ENCODE data around the gene TUBE1. TPM values are rescaled to one million over a fixed set of nuclear protein-coding genes. Genes with fewer than 3 reads are reported as not detected.
"Not testable (repeated sequence)": the region's sequence is repeated elsewhere in the genome, so short reads cannot be mapped to it uniquely, and the experiment has no call there.

TUBE1 gene
- total RNA-seq, 1 donor from 2014 or later: 21.0 TPM

GRCh38 chr6:112054555-112055190 lies 32.6 kb downstream of the TUBE1 start:
- intact Hi-C loops (cut with micrococcal nuclease): no loop called here
- no peak overlapping the region for H3K27ac Mint-ChIP-seq

GRCh38 chr6:112054001-112054400 lies 33.3 kb downstream of the TUBE1 start, which contains the start of gene CCN6:
TSS of gene CCN6 (plus strand) at chr6:112054104. CDS start at chr6:112054358, 254 bp downstream.
- Mint-ChIP-seq H3K27me3 (ENCODE audit: low read depth) (peaks cover 6% of the 10 kb centered on the region), H3K9me3 (no peaks in the 10 kb centered on the region), H3K4me3 (ENCODE audit: low read depth) (no peak within 1 kb of the TSS), H3K4me1 (ENCODE audit: low read depth) (peaks cover 9% of the 10 kb centered on the region), H3K27ac (no peak within 1 kb of the TSS), H3K36me3 (ENCODE audit: low read depth) (no peaks in the 10 kb centered on the region)
- no peak for DNase-seq (ENCODE audit: low spot score)
- intact Hi-C loops (cut with micrococcal nuclease): no loop called here

More at GRCh38 chr6:112054555-112055190, 32.6 kb downstream of the TUBE1 start:
- Mint-ChIP-seq H3K4me3 (ENCODE audit: low read depth) (no peak overlapping the region), H3K27me3 (ENCODE audit: low read depth) (peaks cover 6% of the 10 kb centered on the region), H3K36me3 (ENCODE audit: low read depth) (no peaks in the 10 kb centered on the region), H3K9me3 (no peaks in the 10 kb centered on the region), H3K4me1 (ENCODE audit: low read depth) (peaks cover 4% of the 10 kb centered on the region)
- DNase-seq (ENCODE audit: low spot score): no peak

- H3K4me1 Mint-ChIP-seq (ENCODE audit: low read depth): peaks cover 10% of the 10 kb centered on the region
- H3K36me3 Mint-ChIP-seq (ENCODE audit: low read depth); H3K4me3 Mint-ChIP-seq (ENCODE audit: low read depth); DNase-seq (ENCODE audit: low spot score); H3K27me3 Mint-ChIP-seq (ENCODE audit: low read depth); intact Hi-C loops (cut with micrococcal nuclease); H3K27ac Mint-ChIP-seq; H3K9me3 Mint-ChIP-seq: not testable (repeated sequence)
Observed at GRCh38 chr6:112051251-112051740, 36.0 kb downstream of the TUBE1 start.

GRCh38 chr6:112050429-112050828 lies 36.9 kb downstream of the TUBE1 start:
- Mint-ChIP-seq H3K4me1 (ENCODE audit: low read depth) (peaks cover 10% of the 10 kb centered on the region), H3K4me3 (ENCODE audit: low read depth) (no peak overlapping the region), H3K36me3 (ENCODE audit: low read depth) (no peaks in the 10 kb centered on the region), H3K27ac (no peak overlapping the region), H3K9me3 (no peaks in the 10 kb centered on the region), H3K27me3 (ENCODE audit: low read depth) (peaks cover 5% of the 10 kb centered on the region)
- DNase-seq (ENCODE audit: low spot score): no peak
- intact Hi-C loops (cut with micrococcal nuclease): no loop called here

GRCh38 chr6:112049996-112050395 lies 37.3 kb downstream of the TUBE1 start:
- Mint-ChIP-seq H3K9me3 (no peaks in the 10 kb centered on the region), H3K4me1 (ENCODE audit: low read depth) (peaks cover 10% of the 10 kb centered on the region), H3K27me3 (ENCODE audit: low read depth) (peaks cover 2% of the 10 kb centered on the region), H3K27ac (no peak overlapping the region), H3K4me3 (ENCODE audit: low read depth) (no peak overlapping the region), H3K36me3 (ENCODE audit: low read depth) (no peaks in the 10 kb centered on the region)
- DNase-seq (ENCODE audit: low spot score): no peak
- intact Hi-C loops (cut with micrococcal nuclease): no loop called here

GRCh38 chr6:112049026-112049799 lies 38.1 kb downstream of the TUBE1 start:
- H3K9me3 Mint-ChIP-seq: no peaks in the 10 kb centered on the region
- no peak overlapping the region for H3K27ac Mint-ChIP-seq
- H3K4me3 Mint-ChIP-seq (ENCODE audit: low read depth): no peak overlapping the region
- H3K4me1 Mint-ChIP-seq (ENCODE audit: low read depth): peaks cover 10% of the 10 kb centered on the region
- DNase-seq (ENCODE audit: low spot score): no peak
- no peaks in the 10 kb centered on the region for H3K27me3 Mint-ChIP-seq (ENCODE audit: low read depth)
- no peaks in the 10 kb centered on the region for H3K36me3 Mint-ChIP-seq (ENCODE audit: low read depth)
- intact Hi-C loops (cut with micrococcal nuclease): no loop called here

GRCh38 chr6:112047523-112047922 lies 39.8 kb downstream of the TUBE1 start:
- H3K27ac Mint-ChIP-seq; H3K27me3 Mint-ChIP-seq (ENCODE audit: low read depth); intact Hi-C loops (cut with micrococcal nuclease); H3K4me3 Mint-ChIP-seq (ENCODE audit: low read depth); H3K36me3 Mint-ChIP-seq (ENCODE audit: low read depth); H3K9me3 Mint-ChIP-seq; DNase-seq (ENCODE audit: low spot score): not testable (repeated sequence)
- peaks cover 20% of the 10 kb centered on the region for H3K4me1 Mint-ChIP-seq (ENCODE audit: low read depth)

- Mint-ChIP-seq H3K27me3 (ENCODE audit: low read depth) (no peaks in the 10 kb centered on the region), H3K9me3 (no peaks in the 10 kb centered on the region), H3K27ac (no peak overlapping the region), H3K4me1 (ENCODE audit: low read depth) (peaks cover 31% of the 10 kb centered on the region), H3K4me3 (ENCODE audit: low read depth) (no peak overlapping the region), H3K36me3 (ENCODE audit: low read depth) (no peaks in the 10 kb centered on the region)
- intact Hi-C loops (cut with micrococcal nuclease): loop anchor here (5.0 kb wide), 1 partner anchor 1228 kb away; the partner anchor contains the start of gene CDK19
- DNase-seq (ENCODE audit: low spot score): no peak
Observed at GRCh38 chr6:112044856-112045255, 42.4 kb downstream of the TUBE1 start.

- no peaks in the 10 kb centered on the region for H3K27me3 Mint-ChIP-seq (ENCODE audit: low read depth)
- peak overlapping the region; percentile 98 for H3K27ac Mint-ChIP-seq
- H3K36me3 Mint-ChIP-seq (ENCODE audit: low read depth): no peaks in the 10 kb centered on the region
- peak overlapping the region; percentile 91 for H3K4me3 Mint-ChIP-seq (ENCODE audit: low read depth)
- H3K9me3 Mint-ChIP-seq: no peaks in the 10 kb centered on the region
- H3K4me1 Mint-ChIP-seq (ENCODE audit: low read depth): peaks cover 31% of the 10 kb centered on the region
- no peak for DNase-seq (ENCODE audit: low spot score)
- intact Hi-C loops (cut with micrococcal nuclease): loop anchor here (5.0 kb wide), 1 partner anchor 1227 kb away; the partner anchor contains the start of gene CDK19
Observed at GRCh38 chr6:112044196-112044595, 43.1 kb downstream of the TUBE1 start.

- H3K4me1 Mint-ChIP-seq (ENCODE audit: low read depth): peaks cover 32% of the 10 kb centered on the region
- H3K9me3 Mint-ChIP-seq: no peaks in the 10 kb centered on the region
- H3K4me3 Mint-ChIP-seq (ENCODE audit: low read depth): peak overlapping the region; percentile 91
- intact Hi-C loops (cut with micrococcal nuclease): loop anchor here (1.0 to 5.0 kb wide), 17 partner anchors 15 to 1226 kb away; partner anchors contain the start of genes CDK19, FAM229B, TRAF3IP2 and TUBE1
- peak; percentile 85 for DNase-seq (ENCODE audit: low spot score)
- no peaks in the 10 kb centered on the region for H3K27me3 Mint-ChIP-seq (ENCODE audit: low read depth)
- H3K36me3 Mint-ChIP-seq (ENCODE audit: low read depth): no peaks in the 10 kb centered on the region
- H3K27ac Mint-ChIP-seq: peak overlapping the region; percentile 98
Observed at GRCh38 chr6:112043032-112044007, 44.0 kb downstream of the TUBE1 start.

- Mint-ChIP-seq H3K27me3 (ENCODE audit: low read depth) (no peaks in the 10 kb centered on the region), H3K4me1 (ENCODE audit: low read depth) (peaks cover 44% of the 10 kb centered on the region), H3K36me3 (ENCODE audit: low read depth) (peaks cover 5% of the 10 kb centered on the region), H3K27ac (peak overlapping the region; percentile 51), H3K4me3 (ENCODE audit: low read depth) (peak overlapping the region; percentile 38), H3K9me3 (no peaks in the 10 kb centered on the region)
- intact Hi-C loops (cut with micrococcal nuclease): loop anchor here (5.0 kb wide), 1 partner anchor 1224 kb away; the partner anchor contains the start of gene CDK19
- DNase-seq (ENCODE audit: low spot score): no peak
Observed at GRCh38 chr6:112041535-112041934, 45.7 kb downstream of the TUBE1 start.

- no peak for DNase-seq (ENCODE audit: low spot score)
- Mint-ChIP-seq H3K4me3 (ENCODE audit: low read depth) (no peak overlapping the region), H3K27ac (no peak overlapping the region), H3K36me3 (ENCODE audit: low read depth) (peaks cover 6% of the 10 kb centered on the region), H3K4me1 (ENCODE audit: low read depth) (peaks cover 49% of the 10 kb centered on the region), H3K9me3 (no peaks in the 10 kb centered on the region), H3K27me3 (ENCODE audit: low read depth) (no peaks in the 10 kb centered on the region)
- intact Hi-C loops (cut with micrococcal nuclease): loop anchor here (5.0 kb wide), 1 partner anchor 1224 kb away; the partner anchor contains the start of gene CDK19
Observed at GRCh38 chr6:112040956-112041355, 46.3 kb downstream of the TUBE1 start.

Data from activated T-helper 2 cell treated with anti-CD3 and anti-CD28 coated beads, Interferon-gamma antibody, Interleukin-2, Interleukin-4, amounts not matched to agents 10 μg/mL and 5 μg/mL and 100 μg/mL, durations not matched to agents 14 hours and 24 hours and 36 hours (primary cell).